ENCODE data around the gene C22orf23. TPM values are rescaled to one million over a fixed set of nuclear protein-coding genes. Genes with fewer than 3 reads are reported as not detected.
"Not testable (repeated sequence)": the region's sequence is repeated elsewhere in the genome, so short reads cannot be mapped to it uniquely, and the experiment has no call there.

The C22orf23 gene
- polyA plus RNA-seq, 3 donors, result 5.3 to 7.1 (median 5.5) TPM

DNA sequence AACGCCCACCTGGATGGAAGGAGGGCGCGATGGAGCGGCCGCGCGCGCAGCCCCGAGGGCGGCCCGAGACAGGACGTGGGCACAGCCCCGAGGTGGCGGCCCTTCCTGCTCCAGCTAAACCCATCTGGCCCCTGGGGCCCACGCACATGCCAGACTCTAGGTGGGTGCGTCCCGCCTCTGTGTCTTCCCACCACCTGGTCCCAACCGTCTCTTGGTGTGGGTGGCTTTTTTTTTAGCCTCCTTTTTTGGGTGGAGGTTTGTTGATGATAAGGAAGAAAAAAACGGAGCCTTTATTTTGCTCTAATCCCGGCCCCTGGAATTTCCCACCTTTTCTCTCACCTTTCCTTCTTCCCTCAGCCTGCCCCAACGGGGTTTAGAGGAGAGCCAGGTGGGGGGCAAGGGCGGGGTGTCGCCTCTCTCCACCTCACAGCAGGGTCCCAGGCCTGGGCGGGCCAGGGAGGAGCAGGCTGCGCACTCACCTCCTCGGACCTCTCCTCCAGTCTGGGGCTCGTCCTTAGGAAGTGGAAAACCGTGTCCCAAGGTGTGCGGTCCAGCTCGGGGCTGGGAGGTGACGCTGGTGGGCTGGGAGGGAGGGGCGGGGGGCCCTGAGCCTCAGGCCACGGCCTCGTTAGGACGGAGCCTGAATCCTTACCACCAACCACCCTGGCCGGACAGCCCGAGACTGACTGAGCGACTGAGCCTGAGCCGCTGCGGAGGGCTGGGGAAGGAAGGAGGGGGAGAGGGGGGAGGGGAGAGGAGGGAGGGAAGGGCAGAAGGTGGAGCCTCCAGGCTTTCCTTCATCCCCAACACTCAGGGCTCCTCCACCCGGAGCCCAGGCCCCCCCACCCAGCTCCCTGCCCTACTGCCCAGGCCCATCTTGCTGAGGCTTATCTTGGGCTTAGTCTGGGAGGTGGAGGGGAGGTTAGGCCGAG is 30.7 kb upstream of the C22orf23 start, which contains the start of gene SOX10:
Gene SOX10, minus strand, starts transcription at position 696 of the 932 bp plus-strand sequence. CDS start 771 bp downstream, outside the sequence.
- DNase-seq (ENCODE audit: extremely low read depth in 1 of 11, low read depth in 9 of 11, low spot score in 4 of 11), result no peak

DNA sequence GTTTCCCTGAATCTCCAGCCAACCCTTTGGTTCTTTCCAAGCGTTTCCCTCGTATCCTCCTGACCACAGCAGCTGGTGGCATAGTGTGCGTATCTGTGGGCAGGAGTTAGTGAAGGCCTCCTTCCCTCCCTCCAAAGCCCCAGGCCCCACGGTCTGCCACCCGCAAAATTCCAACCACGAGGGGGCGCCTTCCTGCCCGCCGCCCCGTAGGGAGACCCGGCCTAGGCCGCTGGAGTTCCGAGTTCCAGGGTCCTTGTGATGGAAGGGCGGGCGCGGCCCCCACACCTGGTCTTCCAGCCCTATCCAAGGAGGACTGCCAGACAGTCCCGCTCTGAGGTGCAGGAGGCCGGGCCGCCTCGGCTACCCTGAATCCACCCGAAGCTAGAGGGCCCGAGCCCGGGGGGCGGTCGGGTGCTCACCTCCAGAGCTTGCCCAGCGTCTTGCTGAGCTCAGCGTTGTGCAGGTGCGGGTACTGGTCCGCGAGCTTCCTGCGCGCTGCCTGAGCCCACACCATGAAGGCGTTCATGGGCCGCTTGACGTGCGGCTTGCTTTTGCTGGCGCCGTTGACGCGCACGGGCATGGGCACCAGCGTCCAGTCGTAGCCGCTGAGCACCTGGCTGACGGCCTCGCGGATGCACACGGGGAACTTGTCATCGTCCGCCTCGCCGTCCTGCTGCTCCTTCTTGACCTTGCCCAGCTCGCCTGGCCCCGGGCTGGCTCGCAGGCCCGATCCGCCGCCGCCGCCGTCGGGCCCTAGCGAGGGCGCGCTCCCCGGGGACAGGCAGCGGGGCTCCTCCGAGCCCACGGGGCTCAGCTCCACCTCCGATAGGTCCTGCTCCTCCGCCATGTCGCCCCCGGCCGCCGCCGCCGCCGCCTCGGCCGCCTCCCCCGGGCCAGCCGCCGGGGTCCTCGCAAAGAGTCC is 29.8 kb upstream of the C22orf23 start:
- peak in 2 of 11 donors; percentile 7 to 13 for DNase-seq (ENCODE audit: extremely low read depth in 1 of 11, low read depth in 9 of 11, low spot score in 4 of 11)

DNA sequence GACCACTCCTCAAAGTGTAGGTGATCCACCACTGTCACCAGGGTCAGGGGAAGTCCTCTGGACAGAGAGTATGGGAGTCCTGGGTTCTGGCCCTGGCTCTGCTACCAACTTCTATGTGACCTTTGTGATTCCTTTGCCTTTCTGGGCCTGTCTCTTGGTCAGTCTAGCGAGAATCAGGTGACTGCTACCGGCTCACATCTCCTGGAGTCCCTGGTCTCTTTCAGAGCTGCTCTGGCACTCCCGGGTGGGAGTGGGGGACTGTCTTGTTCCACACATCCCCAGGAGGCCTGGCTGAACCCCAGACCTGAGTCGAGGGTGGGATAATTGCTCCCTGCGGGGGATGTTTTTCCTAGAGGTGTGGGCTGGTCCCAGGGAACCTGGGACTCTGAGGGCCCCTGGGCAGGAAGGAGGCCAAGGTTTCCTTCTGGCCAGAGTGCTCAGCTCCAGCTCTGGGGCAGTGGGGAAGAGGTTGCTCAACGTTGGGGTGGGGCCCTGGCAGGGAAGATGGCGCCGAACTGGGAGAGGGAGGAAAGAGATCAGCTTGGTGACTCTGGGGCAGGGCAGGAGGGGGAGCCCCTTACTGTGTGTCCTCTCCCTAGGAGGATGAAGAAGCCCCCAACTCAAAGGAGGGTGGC is 28.9 kb upstream of the C22orf23 start:
- no peak for DNase-seq (ENCODE audit: extremely low read depth in 1 of 11, low read depth in 9 of 11, low spot score in 4 of 11)

DNA sequence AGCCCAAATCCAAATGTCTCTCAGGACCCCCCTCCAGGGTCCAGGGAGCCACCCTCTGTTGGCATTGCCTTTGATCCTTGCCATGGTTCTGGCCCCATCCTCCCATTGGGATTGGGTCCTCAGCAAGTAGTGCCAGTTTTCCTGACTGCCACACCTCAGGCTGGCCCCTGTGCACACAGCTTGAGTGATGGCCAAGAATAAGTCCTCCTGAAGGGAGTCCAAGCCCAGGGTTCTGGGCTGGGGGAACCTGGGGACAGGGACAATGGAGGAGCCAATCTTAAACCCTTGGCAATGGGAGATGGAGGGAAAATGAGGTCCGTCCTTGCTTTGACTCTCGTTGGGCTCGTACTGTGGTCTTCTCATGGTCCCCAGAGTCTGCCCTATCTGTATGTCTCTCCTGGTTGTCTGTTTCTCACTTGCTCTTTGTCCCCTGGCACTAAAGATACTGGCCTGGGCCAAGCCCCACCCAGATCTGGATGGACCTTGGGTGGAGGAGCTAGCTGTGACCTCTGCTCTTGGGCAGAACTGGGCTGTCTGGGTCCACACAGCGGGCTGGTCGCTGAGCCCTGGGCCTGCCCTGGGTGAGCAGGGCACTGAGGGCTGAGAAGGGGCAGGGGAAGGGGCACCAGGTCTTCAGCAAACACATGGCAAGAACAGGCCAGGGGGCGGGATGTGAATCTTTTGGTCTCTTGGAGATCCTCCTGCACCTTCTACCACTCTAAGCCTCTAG is 28.0 kb upstream of the C22orf23 start:
- no peak for DNase-seq (ENCODE audit: extremely low read depth in 1 of 11, low read depth in 9 of 11, low spot score in 4 of 11)

DNA sequence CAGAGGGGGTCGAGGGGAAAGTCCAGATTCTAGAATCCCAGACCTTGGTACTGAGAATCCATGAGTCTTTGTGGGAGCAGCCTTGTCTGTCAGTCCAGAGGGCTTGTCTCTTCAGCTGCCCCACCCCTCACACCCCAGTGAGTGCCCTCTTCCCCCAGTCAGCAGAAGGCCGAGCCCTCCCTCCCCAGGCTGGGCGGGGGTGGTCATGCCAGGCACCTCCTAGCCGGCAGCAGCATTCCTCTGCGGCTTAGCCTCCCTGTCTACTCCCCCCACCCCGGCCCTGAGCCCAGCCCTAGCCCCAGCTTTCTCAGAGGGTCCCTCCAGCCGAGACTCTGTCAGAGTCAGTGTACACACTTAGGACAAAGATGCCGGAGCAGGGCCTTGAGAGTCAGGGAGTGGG is 26.4 kb upstream of the C22orf23 start:
- DNase-seq (ENCODE audit: extremely low read depth in 1 of 11, low read depth in 9 of 11, low spot score in 4 of 11), result no peak

DNA sequence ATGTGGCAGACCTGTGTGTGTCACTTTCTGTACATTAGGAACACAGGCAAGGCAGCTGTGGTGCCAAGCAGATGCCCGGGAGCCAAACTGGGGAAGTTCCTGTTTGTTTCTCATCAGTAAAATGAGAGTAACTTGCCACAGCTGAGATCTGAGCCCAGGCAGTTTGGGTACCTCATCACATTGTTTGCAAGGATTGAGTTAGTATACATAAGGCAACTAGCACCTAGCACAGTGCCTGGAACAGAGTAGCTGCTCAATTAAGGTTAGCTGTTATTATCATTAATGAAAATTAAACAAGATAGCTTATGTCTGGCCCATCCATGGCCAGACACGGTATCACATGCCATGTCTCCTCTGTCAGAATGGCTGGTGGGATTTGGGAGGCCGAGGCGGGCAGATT is 23.1 kb upstream of the C22orf23 start:
- no peak for DNase-seq (ENCODE audit: extremely low read depth in 1 of 11, low read depth in 9 of 11, low spot score in 4 of 11)

DNA sequence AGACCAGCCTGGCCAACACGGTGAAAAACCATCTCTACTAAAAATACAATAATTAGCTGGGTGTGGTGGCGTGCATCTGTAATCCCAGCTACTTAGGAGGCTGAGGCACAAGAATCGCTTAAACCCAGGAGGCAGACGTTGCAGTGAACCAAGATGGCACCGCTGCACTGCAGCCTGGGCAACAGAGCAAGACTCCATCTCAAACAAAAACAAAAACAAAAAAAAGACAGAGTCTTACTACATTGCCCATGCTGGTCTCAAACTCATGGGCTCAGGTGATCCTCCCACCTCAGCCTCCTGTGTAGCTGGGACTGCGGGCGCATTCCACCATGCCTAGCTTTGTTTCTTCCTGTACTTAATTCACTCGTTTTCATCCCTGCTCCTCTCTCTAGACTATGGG is 22.6 kb upstream of the C22orf23 start:
- not testable (repeated sequence) for DNase-seq (ENCODE audit: extremely low read depth in 1 of 11, low read depth in 9 of 11, low spot score in 4 of 11)

DNA sequence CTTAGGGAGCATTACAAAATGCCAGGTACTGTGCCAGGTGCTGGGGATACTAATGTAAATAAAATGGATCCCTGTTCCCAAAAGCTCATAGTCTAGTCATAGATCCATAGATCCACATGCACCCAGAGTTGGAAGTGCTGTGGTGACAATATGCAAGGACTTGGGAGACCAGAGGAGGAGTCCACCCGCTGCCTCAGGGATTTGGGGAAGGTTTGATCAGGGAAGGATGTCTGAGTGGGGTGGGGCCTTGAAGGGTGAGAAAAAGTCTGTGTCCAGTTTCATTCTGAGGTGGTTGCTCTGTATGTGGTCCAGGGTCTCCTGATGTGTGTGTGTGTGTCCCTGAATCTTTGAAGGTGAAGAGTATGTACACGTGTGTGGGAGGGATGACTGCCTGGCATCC is 21.8 kb upstream of the C22orf23 start:
- no peak for DNase-seq (ENCODE audit: extremely low read depth in 1 of 11, low read depth in 9 of 11, low spot score in 4 of 11)

DNA sequence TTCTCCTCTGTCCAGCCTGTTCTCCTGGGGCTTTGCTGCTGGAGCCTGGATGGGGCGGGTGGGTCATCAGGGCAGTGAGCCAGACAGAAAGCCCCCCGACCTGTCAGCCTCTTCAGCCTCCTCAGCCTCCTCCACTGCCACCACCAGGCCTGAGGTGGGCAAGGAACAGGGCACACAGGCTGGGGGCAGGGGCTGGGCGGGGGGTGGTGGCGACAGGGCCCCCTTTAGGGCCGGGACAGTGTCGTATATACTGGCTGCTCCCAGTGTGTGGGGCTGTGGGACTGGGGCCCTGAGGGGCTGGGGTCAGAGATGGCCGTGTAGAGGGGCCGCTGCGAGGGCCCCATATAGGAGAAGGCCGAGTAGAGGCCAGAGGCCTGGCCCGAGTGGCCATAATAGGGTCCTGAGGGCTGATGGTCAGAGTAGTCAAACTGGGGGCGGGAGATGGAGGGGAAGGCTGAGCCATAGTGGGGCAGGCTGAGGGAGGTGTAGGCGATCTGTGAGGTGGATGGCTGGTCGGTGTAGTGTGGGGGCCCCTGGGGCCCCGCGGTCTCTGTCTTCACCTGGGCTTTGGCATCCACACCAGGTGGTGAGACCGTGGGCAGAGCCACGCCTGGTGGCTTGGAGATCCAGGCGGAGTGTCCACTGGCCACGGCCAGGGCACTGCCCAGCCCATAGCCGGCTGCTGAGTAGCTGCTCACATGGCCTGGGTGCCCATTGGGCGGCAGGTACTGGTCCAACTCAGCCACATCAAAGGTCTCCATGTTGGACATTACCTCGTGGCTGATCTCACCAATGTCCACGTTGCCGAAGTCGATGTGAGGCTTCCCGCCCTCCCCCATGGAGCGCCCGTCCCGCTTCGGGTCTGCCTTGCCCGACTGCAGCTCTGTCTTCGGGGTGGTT is 20.1 kb upstream of the C22orf23 start:
- DNase-seq (ENCODE audit: extremely low read depth in 1 of 11, low read depth in 9 of 11, low spot score in 4 of 11), result no peak

DNA sequence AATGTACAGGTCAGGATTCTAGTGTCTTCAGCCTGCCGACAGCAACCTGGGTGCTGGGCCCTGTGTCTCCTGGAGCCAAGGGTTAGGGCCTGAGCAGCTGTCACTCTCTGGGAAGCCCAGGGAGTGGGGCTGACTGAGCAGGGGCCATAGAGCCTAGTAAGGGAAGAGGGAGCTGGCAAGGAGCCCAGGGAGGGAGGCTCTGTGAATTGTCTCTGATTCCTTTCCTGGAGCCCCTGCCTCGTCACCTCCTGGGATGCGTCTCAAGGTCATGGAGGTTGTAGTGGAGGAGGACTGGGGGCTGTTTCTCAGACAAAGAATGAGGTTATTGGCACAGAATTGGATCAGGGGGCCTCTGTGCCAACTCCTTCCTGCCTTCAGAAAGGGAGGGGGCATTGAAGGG is 19.1 kb upstream of the C22orf23 start:
- no peak for DNase-seq (ENCODE audit: extremely low read depth in 1 of 11, low read depth in 9 of 11, low spot score in 4 of 11)

DNA sequence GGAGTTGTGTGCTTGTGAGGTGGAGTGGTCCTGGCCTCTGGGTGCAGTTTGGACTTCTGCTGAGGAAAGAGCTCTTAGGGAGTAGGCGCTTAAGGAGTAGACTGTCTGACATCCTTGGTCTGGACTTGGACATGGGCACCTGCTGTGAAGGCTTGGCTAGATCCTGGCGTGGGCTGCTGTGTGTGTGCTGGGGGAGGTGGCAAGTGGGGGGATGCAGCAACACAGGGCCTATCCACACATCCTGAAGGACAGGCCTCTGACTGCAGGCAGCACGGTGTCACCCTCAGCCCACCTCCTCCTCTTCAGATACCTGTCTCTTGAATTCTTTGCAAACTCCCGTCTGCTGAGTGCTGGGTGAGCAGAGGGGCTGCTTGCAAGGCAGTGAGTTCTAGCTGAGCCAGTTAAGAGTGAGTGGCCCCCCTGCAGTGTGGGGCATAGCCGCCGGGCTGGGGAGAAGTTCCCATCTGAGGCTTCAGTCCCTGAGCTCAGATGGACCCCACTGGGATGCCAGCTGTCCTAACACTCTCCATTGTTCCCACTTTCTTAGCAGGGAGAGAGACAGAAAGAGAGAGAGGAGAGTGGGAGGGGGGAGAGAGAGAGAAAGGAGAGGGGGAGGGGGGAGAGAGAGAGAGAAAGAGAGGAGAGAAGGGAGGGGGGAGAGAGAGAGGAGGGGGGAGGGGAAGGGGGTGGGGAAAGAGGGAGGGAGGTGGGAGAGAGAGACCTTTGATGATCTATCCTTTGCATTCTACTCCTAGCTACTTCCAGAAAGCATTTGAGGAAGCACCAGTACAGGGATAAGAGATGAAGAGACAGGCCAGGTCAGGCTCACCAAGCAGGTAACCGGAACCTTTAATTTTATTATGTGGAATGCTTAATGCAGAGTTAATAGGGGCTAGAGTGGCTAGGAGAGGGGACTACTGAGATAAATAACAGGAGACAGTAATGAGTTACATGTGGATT is 18.4 kb upstream of the C22orf23 start:
- DNase-seq (ENCODE audit: extremely low read depth in 1 of 11, low read depth in 9 of 11, low spot score in 4 of 11), result no peak

DNA sequence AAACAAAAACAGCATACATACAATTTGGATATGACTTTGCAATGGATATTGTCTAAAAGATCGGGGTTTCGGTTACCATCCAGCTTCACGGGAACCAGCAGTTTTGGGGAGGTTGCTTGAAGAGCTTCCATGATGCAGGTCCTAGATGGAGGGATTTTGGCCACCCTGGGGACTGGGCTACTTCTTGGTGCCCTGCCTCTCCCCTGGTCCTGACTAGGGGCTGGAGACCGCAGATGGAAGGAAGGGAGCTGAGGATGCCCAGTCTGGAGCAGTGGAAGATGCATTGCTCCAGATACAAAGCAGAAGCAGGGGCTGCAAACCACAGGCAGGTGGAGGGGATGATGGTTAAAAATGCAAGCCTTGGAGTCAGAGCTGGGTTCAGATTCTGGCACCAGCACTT is 17.5 kb upstream of the C22orf23 start:
- DNase-seq (ENCODE audit: extremely low read depth in 1 of 11, low read depth in 9 of 11, low spot score in 4 of 11), result no peak

DNA sequence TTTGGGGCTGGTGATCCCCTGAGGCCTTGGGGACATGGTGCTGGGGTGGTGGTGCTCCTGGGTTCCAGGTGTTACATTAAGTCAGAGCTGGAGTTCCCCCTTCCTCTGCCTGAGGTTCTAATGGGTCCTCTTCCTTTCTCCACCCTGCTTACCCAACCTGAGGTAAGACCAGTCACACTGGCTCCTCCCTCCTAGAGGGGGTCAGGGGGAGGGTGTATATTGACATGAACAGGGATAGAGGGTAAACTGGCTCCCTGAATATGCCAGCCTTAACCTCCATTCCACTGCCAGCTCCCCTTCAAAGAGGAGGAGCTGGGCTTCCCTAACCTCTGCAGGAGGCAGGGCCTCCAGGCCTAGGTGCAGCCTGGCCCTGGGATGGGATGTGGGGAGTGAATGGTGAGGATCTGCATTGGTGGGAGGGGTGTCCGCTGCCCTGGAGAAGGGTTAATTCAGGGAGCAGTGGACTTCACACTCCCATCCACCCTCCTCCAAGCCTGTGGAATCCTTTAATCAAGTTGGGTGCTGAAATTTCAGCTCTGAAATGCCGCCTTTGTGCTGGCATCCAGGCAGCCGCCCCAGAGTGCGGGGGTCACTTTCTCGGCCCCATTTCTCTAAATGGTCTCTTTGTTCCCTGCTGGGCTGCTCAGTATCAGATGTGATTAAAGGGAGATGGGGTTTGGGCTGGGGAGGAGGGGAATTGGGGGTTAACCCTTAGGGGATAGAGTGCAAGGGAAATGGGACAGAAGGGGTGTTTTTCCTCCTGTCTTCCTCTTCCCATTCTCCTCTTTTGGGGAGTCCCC is 15.3 kb upstream of the C22orf23 start:
- no peak for DNase-seq (ENCODE audit: extremely low read depth in 1 of 11, low read depth in 9 of 11, low spot score in 4 of 11)

DNA sequence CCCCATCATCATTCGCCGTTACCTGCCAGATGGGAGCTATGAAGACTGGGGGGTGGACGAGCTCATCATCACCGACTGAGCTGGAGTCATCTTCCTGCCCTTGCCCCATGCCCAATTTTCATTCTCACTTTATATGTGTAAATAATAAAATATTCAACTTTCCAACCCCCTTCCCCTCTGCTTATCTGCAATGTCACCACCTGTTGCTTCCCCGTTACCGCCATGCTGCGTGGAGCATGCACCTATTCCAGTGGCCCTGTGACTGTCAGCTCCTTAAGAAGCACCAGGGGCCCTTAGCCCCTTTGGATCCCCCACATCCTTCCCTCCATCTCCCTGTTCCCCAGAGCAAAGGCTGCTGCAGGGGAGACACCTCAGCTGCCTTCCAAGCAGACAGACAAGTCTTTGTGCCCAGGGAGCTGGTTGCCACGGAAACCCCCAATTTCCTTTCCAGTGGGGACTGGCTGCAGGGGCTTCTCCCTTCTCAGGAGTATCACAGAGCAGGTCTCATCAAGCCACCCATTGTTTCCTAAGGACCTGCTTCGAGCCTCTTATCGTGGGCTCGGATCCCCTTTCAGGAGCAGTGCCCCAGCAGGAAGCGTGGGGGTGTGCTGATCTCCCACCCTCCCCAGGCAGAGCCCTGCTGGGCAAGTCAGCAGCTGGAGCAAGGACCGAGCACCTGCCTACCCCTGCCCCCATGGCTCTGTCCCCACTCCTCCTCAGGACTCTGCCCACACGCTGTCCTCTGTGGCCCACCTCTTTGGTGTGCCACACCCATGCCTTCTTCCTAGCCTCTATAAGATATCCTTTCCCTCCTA is 14.4 kb upstream of the C22orf23 start:
- DNase-seq (ENCODE audit: extremely low read depth in 1 of 11, low read depth in 9 of 11, low spot score in 4 of 11), result no peak

DNA sequence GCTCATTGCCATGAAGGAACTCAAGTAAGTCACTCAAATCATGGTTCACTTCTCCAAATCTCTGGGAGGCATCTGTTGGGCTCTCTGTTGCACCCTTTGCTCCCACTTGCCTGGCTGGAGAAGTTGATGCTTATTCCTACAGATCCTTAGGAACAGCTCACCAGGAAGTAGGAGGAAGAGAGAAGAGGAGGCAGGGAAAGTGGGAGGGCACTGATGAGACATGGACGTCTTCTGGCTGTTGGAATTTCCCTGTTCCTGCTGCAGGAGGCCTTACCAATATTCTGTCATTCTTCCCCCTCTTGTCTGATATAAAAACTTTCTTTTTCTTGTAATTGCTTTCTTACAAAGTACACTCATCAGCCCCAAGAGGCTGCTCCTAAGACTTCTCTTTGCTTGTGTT is 13.7 kb upstream of the C22orf23 start:
- no peak for DNase-seq (ENCODE audit: extremely low read depth in 1 of 11, low read depth in 9 of 11, low spot score in 4 of 11)

Data from renal cortex interstitium (tissue), 11 donors.